HEK293 (cell line): ENCODE measurements around the gene HLF.

Experiments used
- KLF1 ChIP-seq: fragments of 450-650 bp; formaldehyde crosslinking; IDR thresholded peaks from 2 replicates; pipeline ENCODE4 v1.5.1; 2016; ENCODE audit warnings: missing biosample characterization, missing genetic modification characterization
- ZNF169 ChIP-seq: fragments of 450-650 bp; formaldehyde crosslinking; IDR thresholded peaks from 2 replicates; pipeline ENCODE4 v1.5.1; 2016; ENCODE audit warnings: missing biosample characterization, missing genetic modification characterization
- ZNF24 ChIP-seq: fragments of 450-650 bp; formaldehyde crosslinking; IDR thresholded peaks from 2 replicates; pipeline ENCODE4 v1.5.1; 2016; ENCODE audit warnings: missing biosample characterization, missing genetic modification characterization
- ZNF248 ChIP-seq: fragments of 450-650 bp; formaldehyde crosslinking; IDR thresholded peaks from 2 replicates; pipeline ENCODE4 v1.5.1; 2017; ENCODE audit warnings: missing biosample characterization, missing genetic modification characterization
- ZNF274 ChIP-seq, 2 experiments: fragments of 200-500 bp in 1 of 2; fragments of 450-650 bp in 1 of 2; sonication (Bioruptor generic) in 1 of 2; formaldehyde crosslinking in 1 of 2; IDR thresholded peaks; 2 replicates each; pipeline versions ENCODE4 v1.5.1 to v1.6.1; 2014 to 2016; ENCODE audit warnings: borderline replicate concordance in 1 of 2, inconsistent platforms in 1 of 2, low read length in 1 of 2, missing biosample characterization in 1 of 2, missing genetic modification characterization in 1 of 2
- ZNF311 ChIP-seq: fragments of 450-650 bp; formaldehyde crosslinking; IDR thresholded peaks from 2 replicates; pipeline ENCODE4 v1.5.1; 2017; ENCODE audit warnings: missing biosample characterization, missing genetic modification characterization, borderline replicate concordance
- ZNF335 ChIP-seq: fragments of 450-650 bp; formaldehyde crosslinking; conservative IDR thresholded peaks from 2 replicates; pipeline ENCODE4 v1.5.1; 2016; ENCODE audit warnings: missing biosample characterization, missing genetic modification characterization
- ZNF776 ChIP-seq: fragments of 450-650 bp; formaldehyde crosslinking; IDR thresholded peaks from 2 replicates; pipeline ENCODE4 v1.5.0; 2017; ENCODE audit warnings: missing biosample characterization, missing genetic modification characterization, borderline replicate concordance
- TF ChIP-seq, protein P1 (sequence below): IDR thresholded peaks from 2 replicates; pipeline ENCODE4 v1.6.1; 2011; ENCODE audit warnings: mild to moderate bottlenecking, low read depth, low read length, borderline replicate concordance
- TF ChIP-seq, protein P2 (sequence below): fragments of 450-650 bp; formaldehyde crosslinking; IDR thresholded peaks from 2 replicates; pipeline ENCODE4 v1.5.1; 2016; ENCODE audit warnings: missing biosample characterization, missing genetic modification characterization, low read depth
- TF ChIP-seq, protein P3 (sequence below): fragments of 450-650 bp; formaldehyde crosslinking; IDR thresholded peaks from 2 replicates; pipeline ENCODE4 v1.5.1; 2016; ENCODE audit warnings: missing biosample characterization, missing genetic modification characterization
- TF ChIP-seq, protein P4 (sequence below): fragments of 450-650 bp; formaldehyde crosslinking; IDR thresholded peaks from 2 replicates; pipeline ENCODE4 v1.5.1; 2016; ENCODE audit warnings: missing biosample characterization, missing genetic modification characterization
- TF ChIP-seq, protein P5 (sequence below): fragments of 450-650 bp; formaldehyde crosslinking; IDR thresholded peaks from 2 replicates; pipeline ENCODE4 v1.5.1; 2016; ENCODE audit warnings: missing biosample characterization, missing genetic modification characterization
- TF ChIP-seq, protein P6 (sequence below): fragments of 450-650 bp; formaldehyde crosslinking; IDR thresholded peaks from 2 replicates; pipeline ENCODE4 v1.5.1; 2017; ENCODE audit warnings: missing biosample characterization, missing genetic modification characterization

DNA sequence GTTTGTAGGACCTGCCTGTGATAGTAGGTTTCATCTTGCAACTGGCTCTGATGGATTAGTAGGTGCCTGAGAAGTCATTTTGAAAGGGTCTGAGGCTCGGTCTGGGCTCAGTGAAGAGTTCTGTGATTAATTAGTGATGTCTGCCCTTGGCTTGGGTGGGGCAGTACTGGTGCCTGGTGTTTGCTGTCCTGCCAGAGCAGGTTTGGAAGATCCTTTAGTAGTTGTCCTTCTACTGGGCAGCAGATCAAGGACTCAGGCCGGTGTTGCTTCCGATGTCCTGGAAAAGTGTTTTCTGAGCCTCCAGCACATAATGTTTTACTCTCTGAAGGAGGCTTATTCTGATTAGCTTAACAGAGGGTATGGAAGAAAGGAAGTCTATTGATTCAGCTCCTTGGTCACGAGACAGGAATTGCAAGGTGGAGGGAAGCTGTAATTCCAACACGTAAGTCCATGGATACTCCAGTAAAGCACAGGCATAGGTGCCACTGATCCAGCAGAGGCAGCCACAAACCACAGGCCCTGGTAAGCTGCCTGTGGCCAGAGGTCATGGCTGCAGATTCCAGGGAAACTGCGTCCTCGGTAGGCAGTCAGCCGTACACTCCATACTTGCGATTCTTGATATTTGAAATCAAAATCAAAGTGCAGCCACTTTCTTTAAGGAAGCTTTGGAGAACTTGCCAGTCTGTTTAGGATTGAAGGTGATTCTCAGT lies 18.7 kb downstream of the HLF start:
- TF ChIP-seq, protein P1, sequence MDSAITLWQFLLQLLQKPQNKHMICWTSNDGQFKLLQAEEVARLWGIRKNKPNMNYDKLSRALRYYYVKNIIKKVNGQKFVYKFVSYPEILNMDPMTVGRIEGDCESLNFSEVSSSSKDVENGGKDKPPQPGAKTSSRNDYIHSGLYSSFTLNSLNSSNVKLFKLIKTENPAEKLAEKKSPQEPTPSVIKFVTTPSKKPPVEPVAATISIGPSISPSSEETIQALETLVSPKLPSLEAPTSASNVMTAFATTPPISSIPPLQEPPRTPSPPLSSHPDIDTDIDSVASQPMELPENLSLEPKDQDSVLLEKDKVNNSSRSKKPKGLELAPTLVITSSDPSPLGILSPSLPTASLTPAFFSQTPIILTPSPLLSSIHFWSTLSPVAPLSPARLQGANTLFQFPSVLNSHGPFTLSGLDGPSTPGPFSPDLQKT: no peak
- TF ChIP-seq KLF1 (tag by site-specific recombination) (no peak), ZNF776 (tag by site-specific recombination) (no peak), ZNF248 (tag by site-specific recombination) (no peak), ZNF274 (IDR thresholded peaks at IDR 0.05; ENCODE audit: low read length) (no peak), ZNF274 (tag by site-specific recombination; IDR thresholded peaks at IDR 0.05; ENCODE audit: borderline replicate concordance) (no peak), ZNF335 (tag by site-specific recombination) (no peak), ZNF24 (tag by site-specific recombination) (no peak), ZNF311 (tag by site-specific recombination) (no peak), ZNF169 (tag by site-specific recombination) (no peak)
- TF ChIP-seq, protein P2, sequence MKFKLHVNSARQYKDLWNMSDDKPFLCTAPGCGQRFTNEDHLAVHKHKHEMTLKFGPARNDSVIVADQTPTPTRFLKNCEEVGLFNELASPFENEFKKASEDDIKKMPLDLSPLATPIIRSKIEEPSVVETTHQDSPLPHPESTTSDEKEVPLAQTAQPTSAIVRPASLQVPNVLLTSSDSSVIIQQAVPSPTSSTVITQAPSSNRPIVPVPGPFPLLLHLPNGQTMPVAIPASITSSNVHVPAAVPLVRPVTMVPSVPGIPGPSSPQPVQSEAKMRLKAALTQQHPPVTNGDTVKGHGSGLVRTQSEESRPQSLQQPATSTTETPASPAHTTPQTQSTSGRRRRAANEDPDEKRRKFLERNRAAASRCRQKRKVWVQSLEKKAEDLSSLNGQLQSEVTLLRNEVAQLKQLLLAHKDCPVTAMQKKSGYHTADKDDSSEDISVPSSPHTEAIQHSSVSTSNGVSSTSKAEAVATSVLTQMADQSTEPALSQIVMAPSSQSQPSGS: no peak
- TF ChIP-seq, protein P3, sequence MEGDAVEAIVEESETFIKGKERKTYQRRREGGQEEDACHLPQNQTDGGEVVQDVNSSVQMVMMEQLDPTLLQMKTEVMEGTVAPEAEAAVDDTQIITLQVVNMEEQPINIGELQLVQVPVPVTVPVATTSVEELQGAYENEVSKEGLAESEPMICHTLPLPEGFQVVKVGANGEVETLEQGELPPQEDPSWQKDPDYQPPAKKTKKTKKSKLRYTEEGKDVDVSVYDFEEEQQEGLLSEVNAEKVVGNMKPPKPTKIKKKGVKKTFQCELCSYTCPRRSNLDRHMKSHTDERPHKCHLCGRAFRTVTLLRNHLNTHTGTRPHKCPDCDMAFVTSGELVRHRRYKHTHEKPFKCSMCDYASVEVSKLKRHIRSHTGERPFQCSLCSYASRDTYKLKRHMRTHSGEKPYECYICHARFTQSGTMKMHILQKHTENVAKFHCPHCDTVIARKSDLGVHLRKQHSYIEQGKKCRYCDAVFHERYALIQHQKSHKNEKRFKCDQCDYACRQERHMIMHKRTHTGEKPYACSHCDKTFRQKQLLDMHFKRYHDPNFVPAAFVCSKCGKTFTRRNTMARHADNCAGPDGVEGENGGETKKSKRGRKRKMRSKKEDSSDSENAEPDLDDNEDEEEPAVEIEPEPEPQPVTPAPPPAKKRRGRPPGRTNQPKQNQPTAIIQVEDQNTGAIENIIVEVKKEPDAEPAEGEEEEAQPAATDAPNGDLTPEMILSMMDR (tag by site-specific recombination): no peak
- TF ChIP-seq, protein P4, sequence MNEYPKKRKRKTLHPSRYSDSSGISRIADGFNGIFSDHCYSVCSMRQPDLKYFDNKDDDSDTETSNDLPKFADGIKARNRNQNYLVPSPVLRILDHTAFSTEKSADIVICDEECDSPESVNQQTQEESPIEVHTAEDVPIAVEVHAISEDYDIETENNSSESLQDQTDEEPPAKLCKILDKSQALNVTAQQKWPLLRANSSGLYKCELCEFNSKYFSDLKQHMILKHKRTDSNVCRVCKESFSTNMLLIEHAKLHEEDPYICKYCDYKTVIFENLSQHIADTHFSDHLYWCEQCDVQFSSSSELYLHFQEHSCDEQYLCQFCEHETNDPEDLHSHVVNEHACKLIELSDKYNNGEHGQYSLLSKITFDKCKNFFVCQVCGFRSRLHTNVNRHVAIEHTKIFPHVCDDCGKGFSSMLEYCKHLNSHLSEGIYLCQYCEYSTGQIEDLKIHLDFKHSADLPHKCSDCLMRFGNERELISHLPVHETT: no peak
- TF ChIP-seq, protein P5, sequence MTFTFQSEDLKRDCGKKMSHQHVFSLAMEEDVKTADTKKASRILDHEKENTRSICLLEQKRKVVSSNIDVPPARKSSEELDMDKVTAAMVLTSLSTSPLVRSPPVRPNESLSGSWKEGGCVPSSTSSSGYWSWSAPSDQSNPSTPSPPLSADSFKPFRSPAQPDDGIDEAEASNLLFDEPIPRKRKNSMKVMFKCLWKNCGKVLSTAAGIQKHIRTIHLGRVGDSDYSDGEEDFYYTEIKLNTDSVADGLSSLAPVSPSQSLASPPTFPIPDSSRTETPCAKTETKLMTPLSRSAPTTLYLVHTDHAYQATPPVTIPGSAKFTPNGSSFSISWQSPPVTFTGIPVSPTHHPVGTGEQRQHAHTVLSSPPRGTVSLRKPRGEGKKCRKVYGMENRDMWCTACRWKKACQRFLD (tag by site-specific recombination): no peak
- TF ChIP-seq, protein P6, sequence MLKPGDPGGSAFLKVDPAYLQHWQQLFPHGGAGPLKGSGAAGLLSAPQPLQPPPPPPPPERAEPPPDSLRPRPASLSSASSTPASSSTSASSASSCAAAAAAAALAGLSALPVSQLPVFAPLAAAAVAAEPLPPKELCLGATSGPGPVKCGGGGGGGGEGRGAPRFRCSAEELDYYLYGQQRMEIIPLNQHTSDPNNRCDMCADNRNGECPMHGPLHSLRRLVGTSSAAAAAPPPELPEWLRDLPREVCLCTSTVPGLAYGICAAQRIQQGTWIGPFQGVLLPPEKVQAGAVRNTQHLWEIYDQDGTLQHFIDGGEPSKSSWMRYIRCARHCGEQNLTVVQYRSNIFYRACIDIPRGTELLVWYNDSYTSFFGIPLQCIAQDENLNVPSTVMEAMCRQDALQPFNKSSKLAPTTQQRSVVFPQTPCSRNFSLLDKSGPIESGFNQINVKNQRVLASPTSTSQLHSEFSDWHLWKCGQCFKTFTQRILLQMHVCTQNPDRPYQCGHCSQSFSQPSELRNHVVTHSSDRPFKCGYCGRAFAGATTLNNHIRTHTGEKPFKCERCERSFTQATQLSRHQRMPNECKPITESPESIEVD (tag by site-specific recombination): no peak
